SK-N-SH (cell line): ENCODE results near the gene LRMDA. TPM values are rescaled to one million over a fixed set of nuclear protein-coding genes. Genes with fewer than 3 reads are reported as not detected.

Experiments
- CTCF ChIA-PET: fragments of 300-600, 350-600 bp; formaldehyde crosslinking; extraction: SDS; loops from one replicate; lab custom pipeline; 2021; lab: Yijun Ruan, JAX
- POLR2A ChIA-PET: fragments of 350-600 bp; sonication (Branson Sonifier 250); formaldehyde crosslinking; extraction: SDS; loops from one replicate; lab custom pipeline; 2020; ENCODE audit warnings: antibody characterized with exemption, inconsistent platforms; lab: Yijun Ruan, JAX
- DNase-seq: peaks from one replicate; pipeline ENCODE4 v3.0.0; 2012
- H2AFZ ChIP-seq: fragments of 200-600 bp; sonication (generic); 2 replicates; pipeline ENCODE4 v1.8.1; 2016; ENCODE audit warnings: antibody characterized with exemption, mild to moderate bottlenecking, low read depth
- H3F3A ChIP-seq: fragments of 200-600 bp; sonication (generic); replicated peaks from 2 replicates; pipeline ENCODE3; 2016; ENCODE audit warnings: antibody characterized with exemption, mild to moderate bottlenecking; ENCODE audit not compliant: insufficient read depth
- H3K27ac ChIP-seq, 2 experiments: fragments of 200-500 bp in 1 of 2; fragments of 200-600 bp in 1 of 2; sonication (Bioruptor generic) in 1 of 2; sonication (generic), shearing (Covaris generic) in 1 of 2; 2 replicates each; pipeline versions ENCODE4 v1.5.1 to v1.6.1; 2014 to 2016; ENCODE audit warnings: low read depth in 2 of 2, inconsistent platforms in 1 of 2, low read length in 1 of 2, mild to moderate bottlenecking in 1 of 2, mixed read lengths in 1 of 2
- H3K27me3 ChIP-seq: fragments of 200-600 bp; sonication (generic), shearing (Covaris generic); 2 replicates; pipeline ENCODE4 v1.6.1; 2016; ENCODE audit warnings: mixed run types; ENCODE audit not compliant: insufficient read depth
- H3K36me3 ChIP-seq, 2 experiments: fragments of 200-500 bp in 1 of 2; fragments of 200-600 bp in 1 of 2; sonication (Bioruptor generic) in 1 of 2; sonication (generic) in 1 of 2; replicated peaks in 1 of 2; 2 replicates each; pipeline versions ENCODE3 to v1.5.1; 2014 to 2016; ENCODE audit warnings: low read length in 1 of 2, mild to moderate bottlenecking in 1 of 2; ENCODE audit not compliant: insufficient read depth in 2 of 2, control insufficient read depth in 1 of 2
- H3K4me1 ChIP-seq, 2 experiments: fragments of 200-500 bp in 1 of 2; fragments of 200-600 bp in 1 of 2; sonication (Bioruptor generic) in 1 of 2; sonication (generic), shearing (Covaris generic) in 1 of 2; 2 replicates each; pipeline versions ENCODE4 v1.5.1 to v1.6.1; 2014 to 2016; ENCODE audit warnings: low read depth in 1 of 2, low read length in 1 of 2, mixed run types in 1 of 2; ENCODE audit not compliant: insufficient read depth in 2 of 2, control insufficient read depth in 1 of 2
- H3K4me2 ChIP-seq: fragments of 200-600 bp; sonication (generic), shearing (Covaris generic); 2 replicates; pipeline ENCODE4 v1.6.1; 2017; ENCODE audit warnings: mixed run types
- H3K4me3 ChIP-seq, 2 experiments: fragments of 200-500 bp in 1 of 2; fragments of 200-600 bp in 1 of 2; sonication (Bioruptor generic) in 1 of 2; sonication (generic), shearing (Covaris generic) in 1 of 2; 2 replicates each; pipeline versions ENCODE4 v1.5.1 to v1.8.1; 2014 to 2016; ENCODE audit warnings: low read depth in 2 of 2, inconsistent platforms in 1 of 2, low read length in 1 of 2, mild to moderate bottlenecking in 1 of 2, mixed read lengths in 1 of 2, moderate library complexity in 1 of 2
- H3K79me2 ChIP-seq: fragments of 200-600 bp; sonication (generic); 2 replicates; pipeline ENCODE4 v1.8.1; 2017; ENCODE audit warnings: mild to moderate bottlenecking; ENCODE audit not compliant: insufficient read depth
- H3K9ac ChIP-seq: fragments of 200-600 bp; sonication (generic); 2 replicates; pipeline ENCODE4 v1.6.1; 2017; ENCODE audit warnings: mixed run types
- H3K9me2 ChIP-seq: fragments of 200-600 bp; sonication (generic); 2 replicates; pipeline ENCODE4 v1.6.1; 2017; ENCODE audit warnings: mixed run types
- H3K9me3 ChIP-seq: fragments of 200-600 bp; sonication (generic); 2 replicates; pipeline ENCODE4 v1.6.1; 2017; ENCODE audit warnings: mixed run types, mild to moderate bottlenecking, moderate library complexity
- H4K20me1 ChIP-seq: fragments of 200-600 bp; sonication (generic); 2 replicates; pipeline ENCODE4 v1.6.1; 2017; ENCODE audit warnings: mild to moderate bottlenecking, mixed run types; ENCODE audit not compliant: insufficient read depth
- ELF1 ChIP-seq: IDR thresholded peaks from 2 replicates; pipeline ENCODE4 v1.4.0; 2012
- EZH2phosphoT487 ChIP-seq: fragments of 200-600 bp; sonication (generic); IDR thresholded peaks from 2 replicates; pipeline ENCODE4 v1.6.1; 2017; ENCODE audit warnings: low read depth, mixed run types, mild to moderate bottlenecking, antibody characterized with exemption, moderate library complexity, borderline replicate concordance
- FOXJ3 ChIP-seq: sonication (generic); formaldehyde crosslinking; IDR thresholded peaks from 2 replicates; pipeline ENCODE4 v1.5.1; 2020; ENCODE audit warnings: mild to moderate bottlenecking, missing genetic modification reagents
- FOXM1 ChIP-seq: IDR thresholded peaks from 2 replicates; pipeline ENCODE4 v1.4.0; 2012; ENCODE audit warnings: low read depth, mild to moderate bottlenecking
- GABPA ChIP-seq: IDR thresholded peaks from 2 replicates; pipeline ENCODE4 v1.4.0; 2012; ENCODE audit warnings: low read depth, mild to moderate bottlenecking
- JUND ChIP-seq: IDR thresholded peaks from 2 replicates; pipeline ENCODE4 v1.4.0; 2012
- NRF1 ChIP-seq: IDR thresholded peaks from 2 replicates; pipeline ENCODE4 v1.6.1; 2012; ENCODE audit warnings: low read depth, mild to moderate bottlenecking, low read length
- POLR2AphosphoS5 ChIP-seq: IDR thresholded peaks from 2 replicates; pipeline ENCODE4 v1.6.1; 2012; ENCODE audit warnings: low read depth, low read length
- RXRA ChIP-seq: IDR thresholded peaks from 2 replicates; pipeline ENCODE4 v1.4.0; 2012; ENCODE audit warnings: low read depth, mild to moderate bottlenecking, borderline replicate concordance
- TAF1 ChIP-seq: IDR thresholded peaks from 2 replicates; pipeline ENCODE4 v1.6.1; 2012; ENCODE audit warnings: low read depth, mild to moderate bottlenecking, low read length, moderate library complexity, borderline replicate concordance
- TEAD4 ChIP-seq: IDR thresholded peaks from 2 replicates; pipeline ENCODE4 v1.4.0; 2012; ENCODE audit warnings: mild to moderate bottlenecking, borderline replicate concordance; ENCODE audit not compliant: insufficient read depth
- WGBS: methylation state at CpG from one replicate; pipeline ENCODE4 v1.1.6; 2017; ENCODE audit warnings: low lambda C conversion rate; 5-methylcytosine and 5-hydroxymethylcytosine counted together
- polyA plus RNA-seq, 3 experiments: library from polyadenylated mRNA; depleted of rRNA; stranded (reverse); fragments of >200 nt; gene quantifications; 2 replicates each; pipeline ENCODE4 v1.2.3, GENCODE V29; 2012
- TF ChIP-seq, protein P1 (sequence below): IDR thresholded peaks from 2 replicates; pipeline ENCODE4 v1.4.0; 2012; ENCODE audit warnings: low read depth
- TF ChIP-seq, protein P2 (sequence below): IDR thresholded peaks from 2 replicates; pipeline ENCODE4 v1.4.0; 2012; ENCODE audit warnings: low read depth, borderline replicate concordance
- TF ChIP-seq, protein P3 (sequence below): IDR thresholded peaks from 2 replicates; pipeline ENCODE4 v1.6.1; 2012; ENCODE audit warnings: mild to moderate bottlenecking, low read depth, low read length, moderate library complexity
- TF ChIP-seq, protein P4 (sequence below): fragments of 200-600 bp; sonication (generic); IDR thresholded peaks from 2 replicates; pipeline ENCODE4 v1.6.1; 2017; ENCODE audit warnings: antibody characterized with exemption, mild to moderate bottlenecking, moderate library complexity

The LRMDA gene
- polyA plus RNA-seq, 1 of the 3 experiments (the other 2 are of a cell fraction), result 0.95 TPM

DNA sequence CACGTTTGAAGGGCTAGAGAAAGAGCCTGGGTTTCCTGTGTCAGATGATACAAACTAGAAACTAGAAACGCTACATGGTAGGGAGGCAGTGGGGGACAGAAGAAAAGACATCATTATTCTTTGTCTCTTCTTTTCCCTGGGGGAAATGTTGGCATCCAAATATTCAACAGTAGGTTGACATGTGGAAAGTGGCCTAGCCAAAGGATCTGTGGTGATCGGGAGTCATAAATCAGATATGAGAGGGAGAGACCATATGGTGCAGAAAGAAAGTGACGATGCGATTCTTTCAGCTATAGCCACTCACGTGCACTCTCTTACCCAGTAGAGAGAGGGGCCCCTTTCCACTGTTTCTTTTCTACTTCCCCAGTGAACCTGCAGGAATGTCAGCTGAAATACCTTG, 964.7 kb downstream of the LRMDA start:
- H3K9ac ChIP-seq, result no peak overlapping the region
- no peak overlapping the region for H3K27ac ChIP-seq
- TF ChIP-seq JUND, result no peak
- TF ChIP-seq POLR2AphosphoS5, result no peak
- no peak for TF ChIP-seq EZH2phosphoT487
- TF ChIP-seq, protein P1, sequence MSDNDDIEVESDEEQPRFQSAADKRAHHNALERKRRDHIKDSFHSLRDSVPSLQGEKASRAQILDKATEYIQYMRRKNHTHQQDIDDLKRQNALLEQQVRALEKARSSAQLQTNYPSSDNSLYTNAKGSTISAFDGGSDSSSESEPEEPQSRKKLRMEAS, result no peak
- WGBS, result 85% methylated on average over 6 of the region's 6 CpGs
- no peaks in the 10 kb centered on the region for H3K9me2 ChIP-seq
- CTCF ChIA-PET, result no interaction called here
- H3K4me3 ChIP-seq, result no peak overlapping the region
- no peaks in the 10 kb centered on the region for H3K27me3 ChIP-seq
- H3K79me2 ChIP-seq, result no peaks in the 10 kb centered on the region
- peaks cover 7 to 11% of the 10 kb centered on the region in 2 experiments; a peak in 3 of 4 replicates for H3K4me1 ChIP-seq
- H3K36me3 ChIP-seq, result no peaks in the 10 kb centered on the region
- H4K20me1 ChIP-seq, result no peaks in the 10 kb centered on the region
- POLR2A ChIA-PET, result no interaction called here
- no peak overlapping the region for H2AFZ ChIP-seq
- DNase-seq, result no peak
- H3K9me3 ChIP-seq, result no peaks in the 10 kb centered on the region
- H3K4me2 ChIP-seq, result no peak overlapping the region
- H3F3A ChIP-seq, result no peaks in the 10 kb centered on the region

DNA sequence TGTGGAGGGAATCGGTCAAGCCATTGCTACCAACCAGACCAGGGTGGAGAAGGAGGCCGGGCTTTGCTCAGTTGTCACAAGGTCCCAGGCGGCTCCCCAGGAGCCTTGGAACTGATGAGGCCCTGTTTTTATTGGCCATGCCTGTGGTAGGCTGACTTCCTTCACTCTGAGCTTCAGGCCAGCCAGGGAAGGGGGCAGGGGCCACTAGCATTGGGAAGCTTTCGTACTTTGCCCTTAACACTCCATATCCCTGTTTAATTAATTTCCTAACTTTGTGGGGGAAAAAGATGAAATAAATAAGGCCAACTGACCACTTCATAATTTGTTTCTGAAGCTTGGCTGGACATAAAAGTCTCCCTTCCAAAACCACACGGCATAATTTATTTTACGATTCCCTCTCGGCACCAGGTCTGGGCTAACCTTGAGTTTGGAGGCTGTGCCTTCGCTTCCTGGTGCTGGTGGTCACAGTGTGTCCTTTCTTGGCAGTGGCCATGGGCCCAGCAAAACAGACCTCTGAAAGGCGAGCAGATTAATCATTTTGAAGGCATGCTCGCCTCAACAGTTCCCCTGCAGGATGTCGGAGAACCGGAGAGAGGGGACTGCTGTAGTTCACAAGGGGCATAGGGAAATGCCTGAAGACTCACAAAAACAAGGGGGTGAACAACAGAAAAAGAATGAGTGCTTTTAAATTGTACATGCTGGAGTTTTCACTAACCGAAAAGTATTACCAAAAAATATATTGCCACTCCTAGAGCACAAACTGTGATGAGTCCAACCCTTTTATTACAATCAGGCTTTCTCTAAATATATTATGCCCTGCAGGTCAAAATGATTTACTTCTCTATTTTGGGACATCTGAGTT, 966.0 kb downstream of the LRMDA start:
- H2AFZ ChIP-seq, result 0 out of 2 replicates have a peak overlapping the region, but pooled peaks have one; percentile 80
- H4K20me1 ChIP-seq, result no peaks in the 10 kb centered on the region
- 93% methylated on average over 11 of the region's 13 CpGs for WGBS
- no peak overlapping the region; the same call in 1 of the 2 replicates for H3K4me2 ChIP-seq
- H3K9ac ChIP-seq, result no peak overlapping the region
- H3K4me3 ChIP-seq, result no peak overlapping the region
- DNase-seq, result no peak
- TF ChIP-seq, protein P2, sequence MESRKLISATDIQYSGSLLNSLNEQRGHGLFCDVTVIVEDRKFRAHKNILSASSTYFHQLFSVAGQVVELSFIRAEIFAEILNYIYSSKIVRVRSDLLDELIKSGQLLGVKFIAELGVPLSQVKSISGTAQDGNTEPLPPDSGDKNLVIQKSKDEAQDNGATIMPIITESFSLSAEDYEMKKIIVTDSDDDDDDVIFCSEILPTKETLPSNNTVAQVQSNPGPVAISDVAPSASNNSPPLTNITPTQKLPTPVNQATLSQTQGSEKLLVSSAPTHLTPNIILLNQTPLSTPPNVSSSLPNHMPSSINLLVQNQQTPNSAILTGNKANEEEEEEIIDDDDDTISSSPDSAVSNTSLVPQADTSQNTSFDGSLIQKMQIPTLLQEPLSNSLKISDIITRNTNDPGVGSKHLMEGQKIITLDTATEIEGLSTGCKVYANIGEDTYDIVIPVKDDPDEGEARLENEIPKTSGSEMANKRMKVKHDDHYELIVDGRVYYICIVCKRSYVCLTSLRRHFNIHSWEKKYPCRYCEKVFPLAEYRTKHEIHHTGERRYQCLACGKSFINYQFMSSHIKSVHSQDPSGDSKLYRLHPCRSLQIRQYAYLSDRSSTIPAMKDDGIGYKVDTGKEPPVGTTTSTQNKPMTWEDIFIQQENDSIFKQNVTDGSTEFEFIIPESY, result no peak
- no peak for TF ChIP-seq ELF1
- no peak for TF ChIP-seq GABPA
- TF ChIP-seq FOXJ3, result no peak
- TF ChIP-seq TEAD4, result no peak
- no peak for TF ChIP-seq NRF1
- TF ChIP-seq TAF1, result no peak
- no peak for TF ChIP-seq FOXM1
- TF ChIP-seq, protein P3, sequence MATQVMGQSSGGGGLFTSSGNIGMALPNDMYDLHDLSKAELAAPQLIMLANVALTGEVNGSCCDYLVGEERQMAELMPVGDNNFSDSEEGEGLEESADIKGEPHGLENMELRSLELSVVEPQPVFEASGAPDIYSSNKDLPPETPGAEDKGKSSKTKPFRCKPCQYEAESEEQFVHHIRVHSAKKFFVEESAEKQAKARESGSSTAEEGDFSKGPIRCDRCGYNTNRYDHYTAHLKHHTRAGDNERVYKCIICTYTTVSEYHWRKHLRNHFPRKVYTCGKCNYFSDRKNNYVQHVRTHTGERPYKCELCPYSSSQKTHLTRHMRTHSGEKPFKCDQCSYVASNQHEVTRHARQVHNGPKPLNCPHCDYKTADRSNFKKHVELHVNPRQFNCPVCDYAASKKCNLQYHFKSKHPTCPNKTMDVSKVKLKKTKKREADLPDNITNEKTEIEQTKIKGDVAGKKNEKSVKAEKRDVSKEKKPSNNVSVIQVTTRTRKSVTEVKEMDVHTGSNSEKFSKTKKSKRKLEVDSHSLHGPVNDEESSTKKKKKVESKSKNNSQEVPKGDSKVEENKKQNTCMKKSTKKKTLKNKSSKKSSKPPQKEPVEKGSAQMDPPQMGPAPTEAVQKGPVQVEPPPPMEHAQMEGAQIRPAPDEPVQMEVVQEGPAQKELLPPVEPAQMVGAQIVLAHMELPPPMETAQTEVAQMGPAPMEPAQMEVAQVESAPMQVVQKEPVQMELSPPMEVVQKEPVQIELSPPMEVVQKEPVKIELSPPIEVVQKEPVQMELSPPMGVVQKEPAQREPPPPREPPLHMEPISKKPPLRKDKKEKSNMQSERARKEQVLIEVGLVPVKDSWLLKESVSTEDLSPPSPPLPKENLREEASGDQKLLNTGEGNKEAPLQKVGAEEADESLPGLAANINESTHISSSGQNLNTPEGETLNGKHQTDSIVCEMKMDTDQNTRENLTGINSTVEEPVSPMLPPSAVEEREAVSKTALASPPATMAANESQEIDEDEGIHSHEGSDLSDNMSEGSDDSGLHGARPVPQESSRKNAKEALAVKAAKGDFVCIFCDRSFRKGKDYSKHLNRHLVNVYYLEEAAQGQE, result no peak
- TF ChIP-seq, protein P4, sequence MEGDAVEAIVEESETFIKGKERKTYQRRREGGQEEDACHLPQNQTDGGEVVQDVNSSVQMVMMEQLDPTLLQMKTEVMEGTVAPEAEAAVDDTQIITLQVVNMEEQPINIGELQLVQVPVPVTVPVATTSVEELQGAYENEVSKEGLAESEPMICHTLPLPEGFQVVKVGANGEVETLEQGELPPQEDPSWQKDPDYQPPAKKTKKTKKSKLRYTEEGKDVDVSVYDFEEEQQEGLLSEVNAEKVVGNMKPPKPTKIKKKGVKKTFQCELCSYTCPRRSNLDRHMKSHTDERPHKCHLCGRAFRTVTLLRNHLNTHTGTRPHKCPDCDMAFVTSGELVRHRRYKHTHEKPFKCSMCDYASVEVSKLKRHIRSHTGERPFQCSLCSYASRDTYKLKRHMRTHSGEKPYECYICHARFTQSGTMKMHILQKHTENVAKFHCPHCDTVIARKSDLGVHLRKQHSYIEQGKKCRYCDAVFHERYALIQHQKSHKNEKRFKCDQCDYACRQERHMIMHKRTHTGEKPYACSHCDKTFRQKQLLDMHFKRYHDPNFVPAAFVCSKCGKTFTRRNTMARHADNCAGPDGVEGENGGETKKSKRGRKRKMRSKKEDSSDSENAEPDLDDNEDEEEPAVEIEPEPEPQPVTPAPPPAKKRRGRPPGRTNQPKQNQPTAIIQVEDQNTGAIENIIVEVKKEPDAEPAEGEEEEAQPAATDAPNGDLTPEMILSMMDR, result no peak
- no peak for TF ChIP-seq RXRA
- no peak for TF ChIP-seq JUND
- peak overlapping the region in 1 of 2 experiments; percentile 40; a peak in 1 of 4 replicates for H3K27ac ChIP-seq
- no peaks in the 10 kb centered on the region for H3K9me2 ChIP-seq
- H3F3A ChIP-seq, result no peaks in the 10 kb centered on the region
- ChIA-PET CTCF (no interaction called here), POLR2A (no interaction called here)
- H3K4me1 ChIP-seq, result peaks cover 7 to 15% of the 10 kb centered on the region in 2 experiments; a peak in 3 of 4 replicates
- no peaks in the 10 kb centered on the region for H3K79me2 ChIP-seq
- no peaks in the 10 kb centered on the region for H3K27me3 ChIP-seq
- no peaks in the 10 kb centered on the region for H3K36me3 ChIP-seq
- H3K9me3 ChIP-seq, result no peaks in the 10 kb centered on the region
